ENCODE results near the gene RBM47. TPM values are rescaled to one million over a fixed set of nuclear protein-coding genes. Genes with fewer than 3 reads are reported as not detected.

The RBM47 gene
- total and polyA plus RNA-seq, 9 of the 15 experiments (the other 6 are each of a cell fraction or from before 2014, with no cell fraction given) = 1.4 to 6.4 (median 3.3) TPM

DNA sequence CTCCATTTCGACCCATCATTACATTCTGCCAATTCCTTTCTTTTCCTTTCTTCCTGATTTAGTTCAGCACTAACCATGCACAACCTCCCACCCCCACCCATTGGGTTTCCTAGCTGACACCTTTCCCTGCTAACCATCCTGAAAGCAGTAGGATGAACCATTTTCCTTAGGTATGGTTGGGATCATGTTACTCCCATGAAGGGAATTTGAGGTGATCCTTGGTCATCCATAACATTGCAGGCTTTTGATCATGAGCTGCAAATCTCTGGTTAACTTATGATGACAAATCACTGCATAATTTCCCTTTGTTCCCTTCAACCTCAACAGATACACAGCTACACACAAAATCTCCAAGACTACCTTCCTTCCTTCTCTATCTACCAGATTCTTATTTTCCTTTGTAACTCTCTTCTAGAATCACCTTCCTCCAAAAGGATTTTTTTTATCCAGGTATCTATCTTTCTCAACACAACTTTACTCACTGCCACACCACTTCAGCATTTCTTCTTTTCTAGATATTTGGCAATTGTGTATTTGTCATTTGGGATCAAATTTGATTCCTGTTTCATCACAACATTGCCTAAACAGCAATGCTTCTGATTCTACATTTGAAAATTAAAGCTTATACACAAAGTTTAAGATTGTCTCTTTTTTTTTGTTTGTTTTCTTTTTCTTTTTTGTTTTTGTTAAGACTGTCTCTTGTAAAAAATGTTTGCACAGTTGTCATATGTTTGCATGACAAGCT is 145.1 kb downstream of the RBM47 start:
- no peak for FAIRE-seq
- Histone ChIP-seq H3K4me1 (replicated peaks in 1 of 2; ENCODE audit: control insufficient read depth in 2 of 2, insufficient read depth in 2 of 2, low read length in 2 of 2) (0 out of 5 replicates have a peak, but pooled peaks cover 0 to 6% of the 10 kb centered on the region in 2 experiments), H2AFZ (ENCODE audit: low read depth, low read length) (no peak overlapping the region), H3K9me1 (ENCODE audit: control insufficient read depth, insufficient read depth, low read length) (no peaks in the 10 kb centered on the region), H4K20me1 (replicated peaks; ENCODE audit: control insufficient read depth, insufficient read depth, low read length) (no peaks in the 10 kb centered on the region), H3K27ac (ENCODE audit: extremely low read depth, low read depth, low read length) (no peak overlapping the region), H3K4me3 (no peak overlapping the region), H3K9ac (ENCODE audit: insufficient read depth in 1 of 2, low read depth in 2 of 2, low read length in 2 of 2) (no peak overlapping the region), H3K9me3 (replicated peaks; ENCODE audit: control insufficient read depth, insufficient read depth, low read depth, low read length) (no peaks in the 10 kb centered on the region), H3K4me2 (ENCODE audit: insufficient read depth, low read length) (no peak overlapping the region), H3K79me2 (ENCODE audit: control insufficient read depth, insufficient read depth, low read length) (no peaks in the 10 kb centered on the region), H3K27me3 (ENCODE audit: control insufficient read depth in 2 of 2, insufficient read depth in 2 of 2, low read length in 2 of 2) (no peaks in the 10 kb centered on the region), H3K36me3 (ENCODE audit: control insufficient read depth, insufficient read depth, low read length) (no peaks in the 10 kb centered on the region)
- BruUV-seq (replicated peaks) = no TSS peak
- ATAC-seq = no peak
- TF ChIP-seq ARNT (IDR thresholded peaks at IDR 0.05) (no peak), MTA2 (IDR thresholded peaks at IDR 0.05; ENCODE audit: low read depth) (no peak)
- TF ChIP-seq, protein P1, sequence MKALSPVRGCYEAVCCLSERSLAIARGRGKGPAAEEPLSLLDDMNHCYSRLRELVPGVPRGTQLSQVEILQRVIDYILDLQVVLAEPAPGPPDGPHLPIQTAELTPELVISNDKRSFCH (CRISPR knock-in tag; IDR thresholded peaks at IDR 0.05) = no peak
- TF ChIP-seq, protein P1 (tag; IDR thresholded peaks at IDR 0.05) = no peak
- CTCF ChIA-PET (ENCODE audit: low intra/inter-chr PET ratio) = interaction anchor here (0.6 kb wide), 1 partner anchor 19 kb away, joined by 5 read pairs; no protein-coding TSS in a partner anchor
- POLR2A ChIA-PET = interaction anchor here (0.5 to 2.4 kb wide), 6 partner anchors 8 to 31 kb away, joined by 3 to 12 read pairs (median 3); no protein-coding TSS in a partner anchor
- WGBS (ENCODE audit: insufficient coverage, low coverage, missing lambda C conversion rate) = 8% methylated on average over 1 of the region's 1 CpG
- intact Hi-C loops (cut with micrococcal nuclease) (no loop called here), in situ Hi-C loops (cut with MboI) (no loop called here)
- no peak for DNase-seq (ENCODE audit: extremely low read depth in 1 of 4, low spot score in 3 of 4)
